ENCODE data around the gene SUGP1.

SUGP1 gene

GRCh38 chr19:19294914-19295313 is 25.4 kb downstream of the SUGP1 start:
- no peak for DNase-seq

GRCh38 chr19:19292607-19293006 is 27.7 kb downstream of the SUGP1 start:
- DNase-seq, result no peak

- no peak for DNase-seq
These were observed 34.6 kb downstream of the SUGP1 start for GRCh38 chr19:19285686-19286085.

- no peak for DNase-seq
These were observed 39.7 kb downstream of the SUGP1 start for GRCh38 chr19:19280561-19280960.

GRCh38 chr19:19279853-19280252 is 40.5 kb downstream of the SUGP1 start:
- DNase-seq, result no peak

- DNase-seq, result no peak
These were observed 41.2 kb downstream of the SUGP1 start for GRCh38 chr19:19279062-19279612.

- no peak for DNase-seq
These were observed 42.0 kb downstream of the SUGP1 start for GRCh38 chr19:19278315-19278714.

- DNase-seq, result no peak
These were observed 43.5 kb downstream of the SUGP1 start for GRCh38 chr19:19276851-19277250.

GRCh38 chr19:19276386-19276785 is 43.9 kb downstream of the SUGP1 start:
- DNase-seq, result no peak

GRCh38 chr19:19274716-19275565 is 45.4 kb downstream of the SUGP1 start:
- DNase-seq, result no peak

GRCh38 chr19:19274146-19274545 is 46.2 kb downstream of the SUGP1 start:
- no peak for DNase-seq

GRCh38 chr19:19271828-19272599 is 48.3 kb downstream of the SUGP1 start:
- DNase-seq, result no peak

GRCh38 chr19:19270749-19271571 is 49.3 kb downstream of the SUGP1 start:
- DNase-seq, result no peak

GRCh38 chr19:19269952-19270694 is 50.2 kb downstream of the SUGP1 start:
- no peak for DNase-seq

- DNase-seq, result no peak
These were observed 51.6 kb downstream of the SUGP1 start for GRCh38 chr19:19268453-19269385.

GRCh38 chr19:19267305-19267704 is 53.0 kb downstream of the SUGP1 start:
- no peak for DNase-seq

GRCh38 chr19:19263886-19264487 is 56.3 kb downstream of the SUGP1 start:
- DNase-seq, result no peak

GRCh38 chr19:19262190-19263057 is 57.9 kb downstream of the SUGP1 start:
- no peak for DNase-seq
